Measurements from ENCODE around the gene WDR37.
A peak's percentile ranks its signal among the peaks of the same experiment; 100 is the strongest.

WDR37 gene

GRCh38 chr10:1048732-1049424 lies 7.3 kb upstream of the WDR37 start, which contains the start of gene IDI1:
IDI1 (minus strand) TSS chr10:1049119; CDS start chr10:1049003, 116 bp downstream.
- DNase-seq (ENCODE audit: insufficient read length, low spot score): peak; percentile 82
- FAIRE-seq: peak; percentile 97
- TF ChIP-seq PAX5 (IDR thresholded peaks at IDR 0.05; ENCODE audit: insufficient read depth, low read length, severe bottlenecking) (peak; percentile 85), TAF1 (IDR thresholded peaks at IDR 0.05; ENCODE audit: low read depth, low read length) (peak; percentile 81), POLR2AphosphoS5 (IDR thresholded peaks at IDR 0.05; ENCODE audit: low read depth, low read length) (peak; percentile 85), SPI1 (IDR thresholded peaks at IDR 0.05; ENCODE audit: low read depth, low read length) (peak; percentile 43; the same call in 1 of the 2 replicates), POU2F2 (IDR thresholded peaks at IDR 0.05; ENCODE audit: low read depth, low read length) (peak; percentile 34; the same call in 1 of the 2 replicates), POLR2A (IDR thresholded peaks at IDR 0.05; ENCODE audit: low read depth, low read length) (peak; percentile 90)

- no peak for FAIRE-seq
- TF ChIP-seq POLR2A (IDR thresholded peaks at IDR 0.05; ENCODE audit: low read depth, low read length) (no peak), TAF1 (IDR thresholded peaks at IDR 0.05; ENCODE audit: low read depth, low read length) (peak; percentile 43; the same call in 1 of the 2 replicates)
- DNase-seq (ENCODE audit: insufficient read length, low spot score): no peak
These were observed 6.7 kb upstream of the WDR37 start for GRCh38 chr10:1049425-1049958.

DNA sequence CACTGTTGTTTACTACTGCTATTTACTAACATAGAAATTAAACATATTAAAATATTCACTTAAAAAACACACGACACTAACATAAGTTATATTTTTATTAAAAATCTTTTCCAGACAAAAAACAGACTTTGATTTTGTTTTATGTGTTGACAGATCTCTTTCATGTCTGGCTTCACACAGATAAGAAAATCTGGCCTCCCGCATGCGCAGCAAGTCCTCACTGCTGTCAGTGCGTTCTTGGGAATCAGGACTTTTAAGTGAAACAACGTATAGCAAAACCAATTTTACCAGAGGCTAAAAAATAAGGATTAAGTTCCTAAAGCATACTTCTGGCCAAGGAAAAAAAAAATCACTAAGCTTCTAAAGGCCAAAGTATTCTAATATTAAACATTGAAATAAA lies 6.0 kb upstream of the WDR37 start:
- DNase-seq (ENCODE audit: insufficient read length, low spot score): no peak
- FAIRE-seq: no peak
- TF ChIP-seq TAF1 (IDR thresholded peaks at IDR 0.05; ENCODE audit: low read depth, low read length): no peak

DNA sequence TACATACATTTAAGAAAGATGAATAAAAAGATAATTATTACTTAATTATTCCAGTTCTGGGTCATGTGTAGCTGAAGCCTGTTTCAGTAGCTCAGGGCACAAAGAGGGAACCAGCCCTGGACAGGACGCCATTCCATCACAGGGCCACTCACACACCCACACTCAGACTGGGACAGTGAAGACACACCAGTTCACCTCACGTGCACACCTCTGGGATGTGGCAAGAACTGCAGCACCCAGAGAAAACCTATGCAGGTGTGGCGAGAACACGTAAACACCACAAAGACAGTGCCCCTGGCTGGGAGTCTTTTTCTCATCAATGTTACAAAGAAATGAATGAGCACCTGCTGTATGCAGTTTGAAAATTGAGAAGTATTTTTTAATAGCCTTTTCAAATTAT lies 5.6 kb upstream of the WDR37 start:
- TF ChIP-seq SPI1 (IDR thresholded peaks at IDR 0.05; ENCODE audit: low read depth, low read length) (no peak), PAX5 (IDR thresholded peaks at IDR 0.05; ENCODE audit: insufficient read depth, low read length, severe bottlenecking) (no peak), POLR2A (IDR thresholded peaks at IDR 0.05; ENCODE audit: low read depth, low read length) (no peak), TAF1 (IDR thresholded peaks at IDR 0.05; ENCODE audit: low read depth, low read length) (no peak), POLR2AphosphoS5 (IDR thresholded peaks at IDR 0.05; ENCODE audit: low read depth, low read length) (no peak), POU2F2 (IDR thresholded peaks at IDR 0.05; ENCODE audit: low read depth, low read length) (no peak)
- DNase-seq (ENCODE audit: insufficient read length, low spot score) (no peak), FAIRE-seq (peak; percentile 74)

DNA sequence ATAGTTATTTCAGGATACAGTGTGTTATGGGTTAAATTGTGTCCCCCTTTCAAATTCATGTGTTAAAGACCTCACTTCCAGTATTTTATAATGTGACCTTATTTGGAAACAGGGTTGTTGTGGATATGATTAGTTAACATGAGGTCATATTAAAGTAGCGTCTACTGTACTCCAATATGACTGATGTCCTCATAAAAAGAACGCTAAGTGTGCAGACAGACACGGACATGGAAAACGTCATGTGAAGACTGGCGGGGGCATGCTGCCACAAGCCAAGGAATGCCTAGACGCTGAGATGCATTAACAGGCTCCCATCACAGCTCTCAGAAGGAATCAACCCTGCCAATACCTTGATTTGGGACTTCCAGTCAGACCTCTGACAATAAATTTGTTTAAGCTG lies 1.5 kb upstream of the WDR37 start:
- no peak for TF ChIP-seq SPI1 (IDR thresholded peaks at IDR 0.05; ENCODE audit: low read depth, low read length)
- no peak for TF ChIP-seq POLR2A (IDR thresholded peaks at IDR 0.05; ENCODE audit: low read depth, low read length)
- TF ChIP-seq POU2F2 (IDR thresholded peaks at IDR 0.05; ENCODE audit: low read depth, low read length): no peak
- TF ChIP-seq TAF1 (IDR thresholded peaks at IDR 0.05; ENCODE audit: low read depth, low read length): no peak
- TF ChIP-seq PAX5 (IDR thresholded peaks at IDR 0.05; ENCODE audit: insufficient read depth, low read length, severe bottlenecking): no peak
- TF ChIP-seq POLR2AphosphoS5 (IDR thresholded peaks at IDR 0.05; ENCODE audit: low read depth, low read length): no peak
- DNase-seq (ENCODE audit: insufficient read length, low spot score) (no peak), FAIRE-seq (no peak)

- peak; percentile 39; the same call in 1 of the 2 replicates for TF ChIP-seq SPI1 (IDR thresholded peaks at IDR 0.05; ENCODE audit: low read depth, low read length)
- TF ChIP-seq POU2F2 (IDR thresholded peaks at IDR 0.05; ENCODE audit: low read depth, low read length): no peak
- DNase-seq (ENCODE audit: insufficient read length, low spot score) (no peak), FAIRE-seq (no peak)
These were observed 997 bp downstream of the WDR37 start for GRCh38 chr10:1057106-1057657.

GRCh38 chr10:1058017-1058416 lies 1.8 kb downstream of the WDR37 start:
- TF ChIP-seq SPI1 (IDR thresholded peaks at IDR 0.05; ENCODE audit: low read depth, low read length): no peak
- TF ChIP-seq POU2F2 (IDR thresholded peaks at IDR 0.05; ENCODE audit: low read depth, low read length): no peak
- no peak for TF ChIP-seq TAF1 (IDR thresholded peaks at IDR 0.05; ENCODE audit: low read depth, low read length)
- TF ChIP-seq POLR2AphosphoS5 (IDR thresholded peaks at IDR 0.05; ENCODE audit: low read depth, low read length): no peak
- no peak for TF ChIP-seq PAX5 (IDR thresholded peaks at IDR 0.05; ENCODE audit: insufficient read depth, low read length, severe bottlenecking)
- TF ChIP-seq POLR2A (IDR thresholded peaks at IDR 0.05; ENCODE audit: low read depth, low read length): no peak
- FAIRE-seq: no peak
- DNase-seq (ENCODE audit: insufficient read length, low spot score): no peak

- no peak for DNase-seq (ENCODE audit: insufficient read length, low spot score)
- FAIRE-seq: no peak
- no peak for TF ChIP-seq POLR2A (IDR thresholded peaks at IDR 0.05; ENCODE audit: low read depth, low read length)
- no peak for TF ChIP-seq PAX5 (IDR thresholded peaks at IDR 0.05; ENCODE audit: insufficient read depth, low read length, severe bottlenecking)
- TF ChIP-seq SPI1 (IDR thresholded peaks at IDR 0.05; ENCODE audit: low read depth, low read length): no peak
- no peak for TF ChIP-seq TAF1 (IDR thresholded peaks at IDR 0.05; ENCODE audit: low read depth, low read length)
- TF ChIP-seq POU2F2 (IDR thresholded peaks at IDR 0.05; ENCODE audit: low read depth, low read length): no peak
- TF ChIP-seq POLR2AphosphoS5 (IDR thresholded peaks at IDR 0.05; ENCODE audit: low read depth, low read length): no peak
These were observed 3.7 kb downstream of the WDR37 start for GRCh38 chr10:1059902-1060301.

GRCh38 chr10:1061930-1062774 lies 6.0 kb downstream of the WDR37 start:
- DNase-seq (ENCODE audit: insufficient read length, low spot score): no peak
- TF ChIP-seq POU2F2 (IDR thresholded peaks at IDR 0.05; ENCODE audit: low read depth, low read length): no peak
- FAIRE-seq: no peak
